ENCODE data around the gene ACAA1.
A peak's percentile ranks its signal among the peaks of the same experiment; 100 is the strongest.
"Not testable (repeated sequence)": the region's sequence is repeated elsewhere in the genome, so short reads cannot be mapped to it uniquely, and the experiment has no call there.

The ACAA1 gene

DNA sequence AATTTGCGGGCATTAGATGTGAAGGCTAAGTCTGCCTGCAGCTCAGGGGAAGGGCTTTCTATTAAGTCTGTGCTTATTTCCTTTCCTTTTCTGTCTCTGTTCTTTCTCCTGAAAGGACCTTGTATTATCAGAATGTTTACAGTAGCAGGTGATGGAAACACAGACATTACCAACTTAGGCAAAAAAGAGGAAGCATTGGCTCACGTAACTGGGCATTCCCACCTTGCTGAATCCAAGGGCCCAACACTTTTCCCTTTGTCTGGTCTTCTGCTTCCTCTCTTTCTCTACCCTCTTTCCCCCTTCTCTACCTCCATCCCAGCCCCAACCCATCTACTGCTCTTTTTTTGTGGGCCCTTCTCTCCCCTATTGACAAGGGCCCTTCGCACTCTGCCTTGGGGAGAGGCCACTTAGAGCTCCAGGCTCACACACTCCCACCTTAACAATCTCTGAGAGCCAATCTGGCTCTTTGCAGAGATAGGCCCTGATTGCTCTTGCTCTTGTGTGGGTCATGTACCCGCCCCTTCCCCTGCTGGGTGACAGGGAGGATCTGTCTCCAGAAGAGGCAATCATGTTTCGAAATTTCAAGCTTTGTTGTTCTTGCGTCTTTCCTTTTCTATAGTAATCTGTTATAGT, 35.0 kb downstream of the ACAA1 start:
- no peak for DNase-seq (ENCODE audit: low read depth)

- DNase-seq (ENCODE audit: low read depth) = no peak
Measured at GRCh38 chr3:38100498-38100897, 36.4 kb downstream of the ACAA1 start.

GRCh38 chr3:38099518-38099917, 37.4 kb downstream of the ACAA1 start:
- DNase-seq (ENCODE audit: low read depth) = no peak

DNA sequence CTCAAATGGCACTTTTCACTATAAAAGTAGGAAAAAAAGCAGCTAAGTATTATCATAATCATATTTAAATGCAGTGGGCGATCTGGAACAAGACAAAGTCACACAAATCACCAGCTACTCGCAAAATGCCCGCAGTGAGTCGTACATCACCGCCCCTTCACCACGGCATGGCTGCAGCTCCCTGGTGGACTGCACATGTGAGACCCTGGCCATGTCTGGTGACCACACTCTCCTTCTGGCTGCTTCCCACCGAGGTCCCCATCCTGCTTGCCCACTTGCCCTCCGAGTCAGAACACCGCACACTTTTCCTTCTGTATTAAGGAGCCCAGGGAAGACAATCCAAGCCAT, 38.6 kb downstream of the ACAA1 start:
- no peak for DNase-seq (ENCODE audit: low read depth)

DNA sequence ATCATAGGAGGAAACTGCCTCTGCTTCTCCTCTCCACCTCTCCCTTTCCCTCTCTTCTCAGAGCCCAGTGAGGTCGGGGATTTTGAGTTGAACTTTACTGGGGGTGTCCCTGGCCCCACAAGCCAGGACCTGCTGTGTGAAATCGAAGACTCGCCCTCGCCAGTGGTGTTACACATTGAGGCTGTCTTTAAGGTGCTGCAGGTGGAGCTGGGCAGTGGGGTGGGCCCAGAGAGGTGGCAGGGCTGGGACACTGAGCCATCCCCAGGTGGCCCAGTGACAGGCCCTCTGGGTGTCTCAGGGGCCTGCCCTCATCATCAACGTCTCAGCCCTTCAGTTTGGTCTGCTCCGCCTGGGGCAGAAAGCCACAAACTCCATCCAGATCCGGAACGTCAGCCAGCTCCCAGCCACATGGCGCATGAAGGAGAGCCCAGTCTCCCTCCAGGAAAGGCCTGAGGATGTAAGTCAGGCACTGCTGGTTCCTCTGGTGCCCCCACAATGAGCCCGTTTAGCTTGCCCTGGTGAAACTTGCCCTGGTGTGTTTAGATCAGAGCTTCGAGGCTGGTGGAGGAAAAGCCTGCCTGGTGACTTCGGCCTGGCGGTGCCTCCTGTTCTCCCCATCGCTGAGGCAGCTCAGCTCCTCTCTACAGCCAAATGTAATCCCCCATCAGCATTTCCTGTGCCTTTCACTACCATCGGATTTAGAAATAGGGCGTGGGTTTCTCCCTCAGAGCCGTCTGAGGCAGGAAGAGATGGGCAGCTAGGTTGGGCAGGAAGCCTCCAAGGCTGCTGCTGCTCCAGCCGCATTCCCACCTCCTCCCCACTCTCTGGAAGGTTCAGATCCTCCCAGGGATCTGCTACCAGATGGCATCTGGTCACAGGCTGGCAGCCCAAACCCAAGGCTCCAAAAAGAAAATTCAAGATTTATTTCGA, 39.2 kb downstream of the ACAA1 start:
- DNase-seq (ENCODE audit: low read depth) = no peak

- DNase-seq (ENCODE audit: low read depth) = no peak
Measured at GRCh38 chr3:38095669-38096483, 41.1 kb downstream of the ACAA1 start.

- no peak for DNase-seq (ENCODE audit: low read depth)
Measured at GRCh38 chr3:38094999-38095398, 41.9 kb downstream of the ACAA1 start.

GRCh38 chr3:38090453-38090852, 46.5 kb downstream of the ACAA1 start:
- no peak for DNase-seq (ENCODE audit: low read depth)

GRCh38 chr3:38089163-38089562, 47.8 kb downstream of the ACAA1 start:
- no peak for DNase-seq (ENCODE audit: low read depth)

- no peak for DNase-seq (ENCODE audit: low read depth)
Measured at GRCh38 chr3:38088126-38089078, 48.5 kb downstream of the ACAA1 start.

DNA sequence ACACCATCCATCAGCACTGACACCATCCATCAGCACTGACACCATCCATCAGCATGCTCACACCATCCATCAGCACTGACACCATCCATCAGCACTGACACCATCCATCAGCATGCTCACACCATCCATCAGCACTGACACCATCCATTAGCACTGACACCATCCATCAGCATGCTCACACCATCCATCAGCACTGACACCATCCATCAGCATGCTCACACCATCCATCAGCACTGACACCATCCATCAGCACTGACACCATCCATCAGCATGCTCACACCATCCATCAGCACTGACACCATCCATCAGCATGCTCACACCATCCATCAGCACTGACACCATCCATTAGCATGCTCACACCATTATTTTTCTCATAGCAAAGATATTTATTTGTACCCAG, 49.6 kb downstream of the ACAA1 start:
- DNase-seq (ENCODE audit: low read depth) = not testable (repeated sequence)

- no peak for DNase-seq (ENCODE audit: low read depth)
Measured at GRCh38 chr3:38086496-38086895, 50.4 kb downstream of the ACAA1 start.

DNA sequence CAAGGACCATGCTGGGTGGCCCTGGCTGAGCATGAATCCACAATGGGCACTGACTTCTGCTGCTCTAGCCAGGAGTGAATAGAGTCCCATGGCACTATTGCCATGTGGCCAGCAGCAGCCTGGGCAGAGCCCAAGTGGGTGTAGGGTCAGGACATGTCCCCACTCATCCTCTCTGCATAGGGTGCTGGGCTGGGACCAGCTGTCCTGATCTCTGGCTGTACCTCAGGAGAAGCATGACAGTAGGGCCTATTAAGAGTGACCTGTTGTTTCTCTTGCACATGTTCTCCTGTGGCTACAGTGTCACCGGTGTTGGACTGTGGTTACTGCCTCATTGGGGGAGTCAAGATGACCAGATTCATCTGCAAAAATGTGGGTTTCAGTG, 51.0 kb downstream of the ACAA1 start:
- no peak for DNase-seq (ENCODE audit: low read depth)

GRCh38 chr3:38085311-38085942, 51.5 kb downstream of the ACAA1 start:
- no peak for DNase-seq (ENCODE audit: low read depth)

GRCh38 chr3:38084334-38085310, 52.3 kb downstream of the ACAA1 start:
- DNase-seq (ENCODE audit: low read depth) = peak; percentile 52

DNA sequence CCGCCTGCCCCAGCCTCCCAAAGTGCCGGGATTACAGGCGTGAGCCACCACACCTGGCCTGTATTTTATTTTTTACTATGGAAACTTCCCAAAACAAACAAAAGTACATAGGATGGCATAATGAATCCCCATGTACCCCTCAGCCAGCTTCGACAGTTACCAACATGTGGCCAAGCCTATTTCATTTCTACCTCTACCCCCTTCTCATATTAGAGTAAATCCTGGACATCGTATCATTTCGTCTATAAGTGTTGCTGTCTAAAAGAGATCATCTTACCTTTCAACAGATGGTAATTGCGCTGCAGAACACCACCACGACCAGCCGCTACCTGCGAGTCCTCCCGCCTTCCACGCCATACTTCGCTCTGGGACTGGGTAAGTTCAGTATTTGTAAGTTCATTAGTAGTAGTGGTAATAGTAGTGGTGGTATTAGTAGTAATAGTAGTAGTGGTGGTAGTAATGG, 53.0 kb downstream of the ACAA1 start:
- DNase-seq (ENCODE audit: low read depth) = peak; percentile 11

DNA sequence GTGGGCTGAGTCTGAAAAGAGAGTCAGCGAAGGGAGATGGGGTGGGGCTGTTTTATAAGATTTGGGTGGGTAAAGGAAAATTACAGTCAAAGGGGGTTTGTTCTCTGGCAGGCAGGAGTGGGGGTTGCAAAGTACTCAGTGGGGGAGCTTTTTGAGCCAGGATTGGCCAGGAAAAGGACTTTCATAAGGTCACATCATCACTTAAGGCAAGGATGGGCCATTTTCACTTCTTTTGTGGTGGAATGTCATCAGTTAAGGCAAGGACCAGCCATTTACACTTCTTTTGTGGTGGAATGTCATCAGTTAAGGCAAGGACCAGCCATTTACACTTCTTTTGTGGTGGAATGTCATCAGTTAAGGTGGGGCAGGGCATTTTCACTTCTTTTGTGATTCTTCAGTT, 53.7 kb downstream of the ACAA1 start:
- not testable (repeated sequence) for DNase-seq (ENCODE audit: low read depth)

- DNase-seq (ENCODE audit: low read depth) = not testable (repeated sequence)
Measured at GRCh38 chr3:38082296-38082695, 54.6 kb downstream of the ACAA1 start.

- DNase-seq (ENCODE audit: low read depth) = not testable (repeated sequence)
Measured at GRCh38 chr3:38077073-38077472, 59.9 kb downstream of the ACAA1 start.

Data from amniotic epithelial cell (primary cell).